OCI-LY3 (cell line): ENCODE results near the gene ITFG1.

Source experiments
- H2AFZ ChIP-seq: fragments of 200-600, 300-600 bp; shearing (Covaris generic); 2 replicates; pipeline ENCODE4 v1.6.0; 2014; ENCODE audit warnings: antibody characterized with exemption, low read depth, low read length
- H3K27ac ChIP-seq: fragments of 200-600, 300-600 bp; sonication (generic); 2 replicates; pipeline ENCODE4 v1.5.1; 2014; ENCODE audit warnings: mild to moderate bottlenecking, low read length, moderate library complexity, mixed read lengths
- H3K27me3 ChIP-seq: fragments of 200-600, 300-600 bp; sonication (generic); 2 replicates; pipeline ENCODE4 v1.6.1; 2014; ENCODE audit warnings: low read depth, low read length, mixed read lengths
- H3K36me3 ChIP-seq: fragments of 200-600, 300-600 bp; sonication (generic); replicated peaks from 2 replicates; pipeline ENCODE3; 2014; ENCODE audit warnings: low read depth, low read length, mixed read lengths
- H3K4me1 ChIP-seq: fragments of 300-600, 200-600 bp; sonication (generic); 2 replicates; pipeline ENCODE4 v1.6.1; 2014; ENCODE audit warnings: low read length, mixed read lengths
- H3K4me2 ChIP-seq: fragments of 200-600, 300-600 bp; sonication (generic); 2 replicates; pipeline ENCODE4 v1.6.1; 2014; ENCODE audit warnings: low read length, mixed read lengths
- H3K4me3 ChIP-seq: fragments of 300-600, 200-600 bp; sonication (generic); 2 replicates; pipeline ENCODE4 v1.5.1; 2014; ENCODE audit warnings: antibody characterized with exemption, mild to moderate bottlenecking, low read length, moderate library complexity
- H3K79me2 ChIP-seq: fragments of 300-600, 200-600 bp; shearing (Covaris generic); 2 replicates; pipeline ENCODE4 v1.6.1; 2014; ENCODE audit warnings: mild to moderate bottlenecking, low read length, mixed read lengths
- H3K9ac ChIP-seq: fragments of 300-600, 200-600 bp; shearing (Covaris generic); 2 replicates; pipeline ENCODE4 v1.6.0; 2014; ENCODE audit warnings: mild to moderate bottlenecking, low read length, moderate library complexity
- H3K9me3 ChIP-seq: fragments of 200-600, 300-600 bp; shearing (Covaris generic); 2 replicates; pipeline ENCODE4 v1.6.1; 2014; ENCODE audit warnings: low read length, mixed read lengths; ENCODE audit not compliant: insufficient read depth
- H4K20me1 ChIP-seq: fragments of 200-600, 300-600 bp; sonication (generic); 2 replicates; pipeline ENCODE4 v1.6.1; 2016; ENCODE audit warnings: low read length, mixed read lengths; ENCODE audit not compliant: insufficient read depth
- CTCF ChIP-seq: fragments of 200-600, 300-600 bp; sonication (generic); IDR thresholded peaks from 2 replicates; pipeline ENCODE4 v1.5.1; 2014; ENCODE audit warnings: antibody characterized with exemption, low read length, low read depth
- EZH2phosphoT487 ChIP-seq: fragments of 200-600 bp; shearing (Covaris generic); IDR thresholded peaks from 2 replicates; pipeline ENCODE4 v1.6.1; 2018; ENCODE audit warnings: antibody characterized with exemption, mixed run types, low read depth

The ITFG1 gene

GRCh38 chr16:47241061-47241460 is 219.8 kb downstream of the ITFG1 start:
- Histone ChIP-seq H2AFZ (no peak overlapping the region), H3K4me2 (no peak overlapping the region), H3K4me1 (no peaks in the 10 kb centered on the region), H3K36me3 (no peaks in the 10 kb centered on the region), H3K27me3 (no peaks in the 10 kb centered on the region), H3K9me3 (no peaks in the 10 kb centered on the region), H3K27ac (no peak overlapping the region), H3K79me2 (no peaks in the 10 kb centered on the region), H3K9ac (no peak overlapping the region), H3K4me3 (no peak overlapping the region), H4K20me1 (no peaks in the 10 kb centered on the region)
- TF ChIP-seq CTCF (no peak), EZH2phosphoT487 (no peak)

- Histone ChIP-seq H2AFZ (no peak overlapping the region), H3K9ac (no peak overlapping the region), H3K4me2 (no peak overlapping the region), H3K79me2 (no peaks in the 10 kb centered on the region), H3K9me3 (no peaks in the 10 kb centered on the region), H3K36me3 (no peaks in the 10 kb centered on the region), H4K20me1 (no peaks in the 10 kb centered on the region), H3K27me3 (no peaks in the 10 kb centered on the region), H3K27ac (no peak overlapping the region), H3K4me3 (no peak overlapping the region), H3K4me1 (no peaks in the 10 kb centered on the region)
- TF ChIP-seq EZH2phosphoT487 (no peak), CTCF (no peak)
These were observed 224.1 kb downstream of the ITFG1 start for GRCh38 chr16:47236716-47237115.

- TF ChIP-seq CTCF, result no peak
- no peak for TF ChIP-seq EZH2phosphoT487
- H3K27me3 ChIP-seq, result no peaks in the 10 kb centered on the region
- no peaks in the 10 kb centered on the region for H3K9me3 ChIP-seq
- no peaks in the 10 kb centered on the region for H4K20me1 ChIP-seq
- H3K9ac ChIP-seq, result no peak overlapping the region
- H2AFZ ChIP-seq, result no peak overlapping the region
- H3K36me3 ChIP-seq, result no peaks in the 10 kb centered on the region
- no peak overlapping the region for H3K4me3 ChIP-seq
- H3K4me1 ChIP-seq, result no peaks in the 10 kb centered on the region
- no peak overlapping the region for H3K4me2 ChIP-seq
- H3K79me2 ChIP-seq, result no peaks in the 10 kb centered on the region
- H3K27ac ChIP-seq, result no peak overlapping the region
These were observed 230.6 kb downstream of the ITFG1 start for GRCh38 chr16:47230296-47230695.

- Histone ChIP-seq H4K20me1 (no peaks in the 10 kb centered on the region), H3K9ac (no peak overlapping the region), H3K4me2 (no peak overlapping the region), H2AFZ (no peak overlapping the region), H3K36me3 (no peaks in the 10 kb centered on the region), H3K79me2 (no peaks in the 10 kb centered on the region), H3K9me3 (no peaks in the 10 kb centered on the region), H3K4me1 (no peaks in the 10 kb centered on the region), H3K27me3 (no peaks in the 10 kb centered on the region), H3K4me3 (no peak overlapping the region), H3K27ac (no peak overlapping the region)
- TF ChIP-seq CTCF (no peak), EZH2phosphoT487 (no peak)
These were observed 231.5 kb downstream of the ITFG1 start for GRCh38 chr16:47229053-47230050.
